ENCODE data around the gene ZNF835.

DNA sequence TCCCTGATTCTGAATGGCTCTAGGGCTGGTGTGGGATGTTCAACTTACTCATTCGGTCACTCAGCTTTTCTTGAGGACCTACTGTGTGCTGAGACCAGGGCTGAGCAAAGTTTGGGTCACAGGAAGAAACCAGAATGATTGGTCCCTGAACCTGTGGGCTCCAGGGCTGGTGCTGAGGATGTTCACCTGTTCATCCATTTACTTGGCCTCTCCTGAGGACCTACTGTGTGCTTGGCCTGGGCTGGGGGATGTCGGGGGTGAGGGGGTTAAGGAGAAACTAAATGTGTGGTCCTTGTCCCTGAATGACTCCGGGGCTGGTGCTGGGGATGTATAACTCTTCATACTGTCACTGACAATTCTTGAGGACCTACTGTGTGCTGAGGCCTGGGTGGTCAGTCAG, 10.3 kb downstream of the ZNF835 start:
- TF ChIP-seq CEBPB (IDR thresholded peaks at IDR 0.05) (no peak), FOXM1 (IDR thresholded peaks at IDR 0.05; ENCODE audit: borderline replicate concordance, low read depth) (no peak), YY1 (IDR thresholded peaks at IDR 0.05; ENCODE audit: low read depth) (no peak), CREB1 (IDR thresholded peaks at IDR 0.05; ENCODE audit: low read depth) (no peak), EP300 (IDR thresholded peaks at IDR 0.05; ENCODE audit: borderline replicate concordance) (no peak)
- TF ChIP-seq, protein P1, sequence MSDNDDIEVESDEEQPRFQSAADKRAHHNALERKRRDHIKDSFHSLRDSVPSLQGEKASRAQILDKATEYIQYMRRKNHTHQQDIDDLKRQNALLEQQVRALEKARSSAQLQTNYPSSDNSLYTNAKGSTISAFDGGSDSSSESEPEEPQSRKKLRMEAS (IDR thresholded peaks at IDR 0.05): no peak
